ENCODE data around the gene SKIC3.

The SKIC3 gene

DNA sequence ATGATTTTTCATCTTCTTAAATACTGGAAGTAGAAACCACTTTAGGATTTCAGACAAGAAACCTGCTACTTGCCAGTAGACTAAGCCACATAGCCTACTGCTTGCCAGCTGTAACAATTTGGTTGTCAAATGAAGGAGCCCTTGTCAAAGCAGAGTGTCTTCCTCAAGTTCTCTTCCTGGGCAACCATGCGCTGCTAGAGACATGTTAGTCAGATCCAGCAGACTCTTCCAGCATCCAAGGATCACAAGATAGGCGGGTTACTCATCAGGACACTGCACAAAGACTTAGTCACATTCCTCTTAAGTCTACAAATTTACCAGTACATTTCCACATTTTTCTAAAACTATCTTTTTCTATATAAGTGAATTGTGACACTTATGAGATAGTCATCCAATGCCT is 24.4 kb downstream of the SKIC3 start:
- DNase-seq, result no peak

DNA sequence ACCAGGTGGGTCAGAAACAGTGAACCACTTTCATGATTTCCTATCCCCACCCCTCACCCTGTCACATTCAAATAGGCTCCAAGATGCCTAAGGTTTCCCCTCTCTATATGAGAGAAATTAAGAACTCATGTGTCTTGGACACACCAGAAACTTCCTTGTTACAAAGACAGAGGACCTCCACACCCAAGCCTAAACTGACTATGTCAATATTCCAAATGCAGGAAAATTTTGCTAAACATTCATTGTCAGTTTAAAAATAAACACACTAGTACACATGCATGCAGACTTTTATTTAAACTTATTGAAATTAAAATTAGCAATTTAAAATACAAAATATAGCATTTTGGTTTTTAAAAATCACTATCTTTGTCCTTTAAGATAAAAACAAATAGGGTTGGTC is 26.2 kb downstream of the SKIC3 start:
- no peak for DNase-seq

DNA sequence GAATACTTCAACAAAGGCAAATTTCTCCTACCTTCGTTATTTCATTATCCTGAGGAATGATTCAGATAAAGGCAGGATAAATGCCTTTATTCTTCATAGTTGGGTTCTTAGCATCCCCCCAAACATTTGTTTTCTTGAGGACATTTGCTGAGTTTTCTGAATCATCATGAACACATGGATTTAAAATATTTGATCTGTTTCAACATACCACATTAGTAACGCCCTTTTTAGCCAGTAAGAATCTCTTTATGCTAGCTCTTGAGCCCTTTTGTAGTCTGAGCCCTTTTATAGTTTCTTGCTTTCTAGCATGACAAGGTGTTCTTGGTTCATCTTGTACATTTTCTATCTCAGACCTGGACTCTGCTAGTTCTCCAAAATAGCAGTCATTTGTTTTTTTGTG is 27.9 kb downstream of the SKIC3 start:
- DNase-seq, result no peak

DNA sequence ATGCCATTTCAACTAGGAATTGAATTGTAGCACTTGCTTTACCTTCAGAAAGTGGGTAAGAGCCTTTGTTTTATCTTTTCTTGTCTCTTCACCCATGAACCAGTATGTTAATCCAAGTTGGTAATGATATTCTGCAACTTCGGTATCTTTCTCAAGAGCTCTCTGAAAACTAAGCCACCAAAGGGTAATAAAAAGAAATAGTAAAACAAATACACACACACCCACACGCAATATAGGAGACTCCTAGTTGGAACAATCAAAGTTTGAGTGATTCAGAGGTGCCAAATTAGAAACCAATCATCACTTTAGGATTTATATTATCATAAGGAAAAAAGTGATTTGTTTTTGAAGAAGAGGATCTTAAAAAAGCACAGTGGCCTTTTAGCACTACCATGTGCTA is 30.4 kb downstream of the SKIC3 start:
- no peak for DNase-seq

DNA sequence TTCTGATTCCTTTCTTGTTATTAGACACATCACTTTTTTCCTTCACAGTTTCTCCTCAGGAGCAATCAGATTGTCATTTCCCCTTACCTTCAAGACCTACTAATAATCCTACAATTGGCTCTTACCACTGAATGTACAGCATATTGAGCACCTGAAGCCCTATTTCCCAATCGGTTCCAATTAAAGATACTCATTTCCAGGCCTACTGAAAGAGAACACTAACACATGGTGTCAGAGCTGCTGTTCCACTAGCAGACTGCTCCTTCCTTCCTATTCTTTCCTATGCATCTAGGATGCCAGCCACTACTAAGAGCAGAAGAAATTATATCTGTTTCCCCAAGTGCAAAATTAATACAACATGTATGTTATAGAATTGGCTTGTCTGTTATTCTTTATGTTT is 34.6 kb downstream of the SKIC3 start:
- DNase-seq, result no peak

DNA sequence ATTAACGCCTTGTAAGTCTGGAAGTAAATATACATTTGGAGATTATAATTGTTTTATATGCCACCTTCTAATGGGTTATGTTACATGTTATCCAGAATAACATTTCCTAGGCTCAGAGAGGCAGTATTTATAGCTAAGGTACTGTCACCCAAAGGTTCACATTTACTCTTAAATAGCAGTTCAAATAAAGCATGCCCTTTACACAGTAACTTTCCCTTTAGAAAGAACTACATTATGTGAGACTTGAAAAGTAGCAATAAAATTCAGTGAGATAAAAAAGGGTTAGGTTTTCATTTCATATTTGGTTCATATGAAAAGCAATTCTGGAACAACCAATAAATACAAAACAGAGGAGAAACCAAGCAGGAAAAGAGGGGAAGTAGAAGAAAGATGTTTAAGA is 35.1 kb downstream of the SKIC3 start:
- no peak for DNase-seq

DNA sequence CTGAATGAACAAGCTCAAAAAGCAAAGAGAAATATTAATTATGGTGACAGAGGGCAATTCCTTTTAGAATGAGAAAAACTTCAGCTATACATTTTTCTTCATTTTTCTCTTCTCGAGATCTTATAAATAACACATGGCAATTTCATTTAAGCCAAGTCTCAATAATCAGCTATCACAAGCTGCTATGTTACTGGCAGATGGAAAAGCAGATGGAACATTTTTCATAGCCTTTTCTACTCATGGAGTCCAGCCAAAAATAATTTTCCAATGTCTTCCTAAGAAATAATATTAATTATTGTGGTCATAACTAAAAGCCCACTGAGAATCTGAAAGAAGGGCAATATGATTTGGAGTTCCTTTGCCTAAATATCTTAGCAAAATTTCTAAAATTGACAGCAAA is 35.6 kb downstream of the SKIC3 start:
- DNase-seq, result no peak

DNA sequence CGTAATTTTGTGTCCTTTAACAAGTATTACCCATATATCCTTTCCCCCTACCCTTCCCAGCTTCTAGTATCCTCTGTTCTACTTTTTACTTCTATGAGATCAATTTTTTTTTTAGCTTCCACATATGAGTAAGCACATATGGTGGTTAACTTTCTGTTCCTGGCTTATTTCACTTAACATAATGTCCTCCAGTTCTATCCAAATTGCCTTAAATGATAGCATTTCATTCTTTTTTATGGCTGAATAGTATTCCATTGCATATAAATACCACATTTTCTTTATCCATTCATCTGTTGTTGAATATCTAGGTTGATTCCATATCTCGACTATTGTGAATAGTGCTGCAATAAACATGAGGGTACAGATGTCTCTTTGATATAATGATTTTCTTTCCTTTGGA is 36.4 kb downstream of the SKIC3 start:
- no peak for DNase-seq

DNA sequence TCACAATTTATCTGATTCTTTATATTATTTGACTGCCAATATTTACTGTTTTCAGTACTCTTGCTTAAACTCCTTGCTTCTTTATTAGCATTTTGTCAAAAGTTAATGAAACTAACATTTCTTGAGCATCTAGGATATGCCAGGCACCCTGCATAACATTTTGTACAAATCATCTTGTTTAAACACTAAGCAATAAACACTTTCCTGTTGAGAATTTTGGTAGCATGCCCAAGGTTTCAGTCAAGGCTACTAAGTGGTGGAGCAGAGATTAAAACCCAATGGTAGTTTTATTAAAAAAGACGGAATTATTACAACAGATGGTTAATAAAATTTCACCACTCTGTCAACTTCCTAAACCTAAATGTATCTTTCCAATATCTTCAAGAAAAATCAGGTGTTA is 43.2 kb downstream of the SKIC3 start:
- DNase-seq, result no peak

DNA sequence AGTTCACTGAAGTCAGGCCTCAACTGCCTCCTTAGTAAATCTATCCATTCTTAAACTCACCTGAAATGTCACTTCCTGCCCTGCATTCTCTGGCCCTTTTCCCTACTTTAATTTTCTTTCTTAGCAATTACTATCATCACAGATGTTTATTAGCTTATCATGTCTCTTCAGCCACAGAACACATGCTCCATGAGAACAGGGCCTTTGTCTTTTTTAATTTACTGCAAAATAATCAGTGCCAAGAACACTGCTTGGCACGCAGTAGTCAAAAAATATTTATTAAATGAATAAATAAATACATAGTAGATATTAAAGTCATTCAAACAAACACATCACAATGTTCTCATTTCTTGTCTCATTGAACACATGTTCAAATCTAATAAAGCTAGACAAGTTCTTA is 46.2 kb downstream of the SKIC3 start:
- DNase-seq, result no peak

All from activated effector memory CD4-positive, alpha-beta T cell treated with anti-CD3 and anti-CD28 coated beads, Interleukin-2, amount 50 U/mL, for 16 hours (primary cell).